Measurements from ENCODE around the gene CYFIP1.

CYFIP1 gene

DNA sequence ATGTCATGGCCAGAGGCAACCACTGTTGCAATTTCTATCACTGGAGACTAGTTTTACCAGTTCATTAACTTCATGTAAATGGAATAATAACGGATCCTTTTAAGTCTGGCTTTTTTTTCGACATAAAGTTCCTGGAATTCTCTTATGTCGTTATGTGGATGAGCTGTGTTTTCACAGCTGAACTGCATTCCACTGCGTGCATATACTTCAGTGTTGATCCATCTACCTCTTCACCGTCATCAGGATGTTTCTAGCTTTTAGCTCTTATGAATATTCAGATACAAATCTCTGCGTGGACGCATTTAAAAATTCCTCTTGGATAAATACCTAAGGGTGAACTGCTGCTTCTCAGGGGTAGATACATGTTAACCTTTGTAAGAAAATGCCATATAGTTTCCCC lies 15.6 kb upstream of the CYFIP1 start:
- POLR2A ChIA-PET, result no interaction called here
- CTCF ChIA-PET, result no interaction called here
- H3K4me1 ChIP-seq (ENCODE audit: control insufficient read depth, insufficient read depth, low read length), result no peaks in the 10 kb centered on the region
- no peak overlapping the region for H3K27ac ChIP-seq (ENCODE audit: extremely low read depth, low read depth, low read length)
- peaks cover 16 to 45% of the 10 kb centered on the region in 2 experiments; a peak in 2 of 3 replicates for H3K36me3 ChIP-seq (ENCODE audit: control insufficient read depth in 2 of 2, insufficient read depth in 1 of 2, low read length in 2 of 2)
- H3K4me3 ChIP-seq (ENCODE audit: low read depth, low read length), result no peak overlapping the region
- TF ChIP-seq ZNF792 (tag by site-specific recombination; IDR thresholded peaks at IDR 0.05), result no peak
- TF ChIP-seq YY2 (tag by site-specific recombination; IDR thresholded peaks at IDR 0.05), result no peak
- no peak for TF ChIP-seq ZFHX2 (tag by site-specific recombination; conservative IDR thresholded peaks at IDR 0.05)
- TF ChIP-seq GLIS2 (tag by site-specific recombination; IDR thresholded peaks at IDR 0.05), result no peak
- no peak for TF ChIP-seq ZNF2 (tag by site-specific recombination; IDR thresholded peaks at IDR 0.05)
- no peak for TF ChIP-seq HOXD13 (CRISPR knock-in tag; IDR thresholded peaks at IDR 0.05; ENCODE audit: borderline replicate concordance)
- TF ChIP-seq ZNF341 (tag by site-specific recombination; IDR thresholded peaks at IDR 0.05; ENCODE audit: low read depth), result no peak
- TF ChIP-seq ZNF664 (tag by site-specific recombination; IDR thresholded peaks at IDR 0.05), result no peak
- TF ChIP-seq, protein P1, sequence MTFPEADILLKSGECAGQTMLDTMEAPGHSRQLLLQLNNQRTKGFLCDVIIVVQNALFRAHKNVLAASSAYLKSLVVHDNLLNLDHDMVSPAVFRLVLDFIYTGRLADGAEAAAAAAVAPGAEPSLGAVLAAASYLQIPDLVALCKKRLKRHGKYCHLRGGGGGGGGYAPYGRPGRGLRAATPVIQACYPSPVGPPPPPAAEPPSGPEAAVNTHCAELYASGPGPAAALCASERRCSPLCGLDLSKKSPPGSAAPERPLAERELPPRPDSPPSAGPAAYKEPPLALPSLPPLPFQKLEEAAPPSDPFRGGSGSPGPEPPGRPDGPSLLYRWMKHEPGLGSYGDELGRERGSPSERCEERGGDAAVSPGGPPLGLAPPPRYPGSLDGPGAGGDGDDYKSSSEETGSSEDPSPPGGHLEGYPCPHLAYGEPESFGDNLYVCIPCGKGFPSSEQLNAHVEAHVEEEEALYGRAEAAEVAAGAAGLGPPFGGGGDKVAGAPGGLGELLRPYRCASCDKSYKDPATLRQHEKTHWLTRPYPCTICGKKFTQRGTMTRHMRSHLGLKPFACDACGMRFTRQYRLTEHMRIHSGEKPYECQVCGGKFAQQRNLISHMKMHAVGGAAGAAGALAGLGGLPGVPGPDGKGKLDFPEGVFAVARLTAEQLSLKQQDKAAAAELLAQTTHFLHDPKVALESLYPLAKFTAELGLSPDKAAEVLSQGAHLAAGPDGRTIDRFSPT (tag by site-specific recombination; IDR thresholded peaks at IDR 0.05), result no peak
- no peak for TF ChIP-seq OSR2 (tag by site-specific recombination; IDR thresholded peaks at IDR 0.05)
- TF ChIP-seq ZNF404 (tag by site-specific recombination; IDR thresholded peaks at IDR 0.05), result no peak
- TF ChIP-seq ZFP69B (tag by site-specific recombination; IDR thresholded peaks at IDR 0.05), result no peak
- no peak for TF ChIP-seq ZNF248 (tag by site-specific recombination; IDR thresholded peaks at IDR 0.05)
- TF ChIP-seq ZNF19 (tag by site-specific recombination; IDR thresholded peaks at IDR 0.05; ENCODE audit: low read depth), result no peak
- no peak for TF ChIP-seq ZNF138 (tag by site-specific recombination; IDR thresholded peaks at IDR 0.05; ENCODE audit: borderline replicate concordance)
- no peaks in the 10 kb centered on the region for H3K9me3 ChIP-seq (ENCODE audit: control insufficient read depth, insufficient read depth, low read depth, low read length)

DNA sequence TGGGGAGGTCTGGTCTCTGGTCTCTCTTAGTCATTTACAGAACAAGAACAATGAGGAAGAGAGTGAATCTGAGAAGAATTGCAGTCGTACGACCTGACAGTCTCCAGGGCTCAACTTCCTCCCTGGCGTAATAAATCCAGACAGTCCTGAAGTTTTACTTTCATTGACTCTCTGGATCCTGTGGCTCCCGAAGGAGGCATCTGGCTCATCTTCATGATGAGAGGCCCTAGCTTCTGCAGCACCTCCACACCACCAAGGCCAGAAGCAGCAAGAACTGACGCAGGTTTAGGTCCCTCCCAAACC lies 11.8 kb upstream of the CYFIP1 start:
- no peaks in the 10 kb centered on the region for H3K4me1 ChIP-seq (ENCODE audit: control insufficient read depth, insufficient read depth, low read length)
- TF ChIP-seq ZNF629 (tag by site-specific recombination; IDR thresholded peaks at IDR 0.05), result no peak
- TF ChIP-seq, protein P2, sequence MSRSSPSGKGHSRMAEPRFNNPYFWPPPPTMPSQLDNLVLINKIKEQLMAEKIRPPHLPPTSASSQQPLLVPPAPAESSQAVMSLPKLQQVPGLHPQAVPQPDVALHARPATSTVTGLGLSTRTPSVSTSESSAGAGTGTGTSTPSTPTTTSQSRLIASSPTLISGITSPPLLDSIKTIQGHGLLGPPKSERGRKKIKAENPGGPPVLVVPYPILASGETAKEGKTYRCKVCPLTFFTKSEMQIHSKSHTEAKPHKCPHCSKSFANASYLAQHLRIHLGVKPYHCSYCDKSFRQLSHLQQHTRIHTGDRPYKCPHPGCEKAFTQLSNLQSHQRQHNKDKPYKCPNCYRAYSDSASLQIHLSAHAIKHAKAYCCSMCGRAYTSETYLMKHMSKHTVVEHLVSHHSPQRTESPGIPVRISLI (tag by site-specific recombination; IDR thresholded peaks at IDR 0.05), result no peak
- TF ChIP-seq ZXDB (tag by site-specific recombination; IDR thresholded peaks at IDR 0.05), result no peak
- TF ChIP-seq, protein P3, sequence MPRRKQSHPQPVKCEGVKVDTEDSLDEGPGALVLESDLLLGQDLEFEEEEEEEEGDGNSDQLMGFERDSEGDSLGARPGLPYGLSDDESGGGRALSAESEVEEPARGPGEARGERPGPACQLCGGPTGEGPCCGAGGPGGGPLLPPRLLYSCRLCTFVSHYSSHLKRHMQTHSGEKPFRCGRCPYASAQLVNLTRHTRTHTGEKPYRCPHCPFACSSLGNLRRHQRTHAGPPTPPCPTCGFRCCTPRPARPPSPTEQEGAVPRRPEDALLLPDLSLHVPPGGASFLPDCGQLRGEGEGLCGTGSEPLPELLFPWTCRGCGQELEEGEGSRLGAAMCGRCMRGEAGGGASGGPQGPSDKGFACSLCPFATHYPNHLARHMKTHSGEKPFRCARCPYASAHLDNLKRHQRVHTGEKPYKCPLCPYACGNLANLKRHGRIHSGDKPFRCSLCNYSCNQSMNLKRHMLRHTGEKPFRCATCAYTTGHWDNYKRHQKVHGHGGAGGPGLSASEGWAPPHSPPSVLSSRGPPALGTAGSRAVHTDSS (tag by site-specific recombination; IDR thresholded peaks at IDR 0.05), result no peak
- ChIA-PET POLR2A (no interaction called here), CTCF (no interaction called here)
- no peak overlapping the region for H3K4me3 ChIP-seq (ENCODE audit: low read depth, low read length)
- H3K36me3 ChIP-seq (ENCODE audit: control insufficient read depth in 2 of 2, insufficient read depth in 1 of 2, low read length in 2 of 2), result peaks cover 0 to 22% of the 10 kb centered on the region in 2 experiments; a peak in 2 of 3 replicates
- no peak overlapping the region for H3K27ac ChIP-seq (ENCODE audit: extremely low read depth, low read depth, low read length)
- H3K9me3 ChIP-seq (ENCODE audit: control insufficient read depth, insufficient read depth, low read depth, low read length), result no peaks in the 10 kb centered on the region

Measured in HEK293 (cell line).